D721Med (cell line): Measurements from ENCODE around the gene ANKFY1.

Source experiments
- DNase-seq: peaks from one replicate; pipeline ENCODE4 v3.0.0; 2011; ENCODE audit warnings: low spot score; ENCODE audit not compliant: insufficient read length
- FAIRE-seq: peaks from 2 replicates; lab custom pipeline; 2011; peaks lifted over from hg19 to GRCh38; lab: Jason Lieb, UNC
- CTCF ChIP-seq: IDR thresholded peaks from 2 replicates; pipeline ENCODE4 v1.5.1; 2012; ENCODE audit warnings: mild to moderate bottlenecking, control low read depth; ENCODE audit not compliant: insufficient read depth; ENCODE audit errors: missing control alignments

Gene ANKFY1

DNA sequence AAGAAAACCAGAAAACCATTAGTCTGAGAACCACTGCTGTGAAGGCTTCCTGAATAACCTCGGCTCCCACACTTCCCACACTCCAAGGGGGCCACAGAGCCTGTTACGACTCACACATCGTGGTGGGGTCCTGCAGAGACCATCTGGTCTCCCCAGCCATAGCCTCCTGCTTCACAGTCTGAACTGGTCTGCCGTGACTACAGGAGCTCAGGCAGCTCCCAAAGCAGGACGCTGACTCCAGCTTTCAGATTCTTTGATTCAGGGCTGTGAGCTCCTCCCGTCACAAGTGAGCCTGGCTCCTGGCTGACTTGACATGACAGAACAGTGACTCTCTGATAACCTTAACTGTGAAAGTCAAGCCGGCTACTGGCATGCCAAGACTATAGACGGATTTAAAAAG, 83.0 kb downstream of the ANKFY1 start:
- DNase-seq (no peak), FAIRE-seq (no peak)
- no peak for TF ChIP-seq CTCF

- DNase-seq (no peak), FAIRE-seq (no peak)
- no peak for TF ChIP-seq CTCF
Measured at GRCh38 chr17:4179071-4179470, 84.7 kb downstream of the ANKFY1 start.

- no peak for TF ChIP-seq CTCF
- DNase-seq (no peak), FAIRE-seq (no peak)
Measured at GRCh38 chr17:4178651-4179050, 85.1 kb downstream of the ANKFY1 start.

DNA sequence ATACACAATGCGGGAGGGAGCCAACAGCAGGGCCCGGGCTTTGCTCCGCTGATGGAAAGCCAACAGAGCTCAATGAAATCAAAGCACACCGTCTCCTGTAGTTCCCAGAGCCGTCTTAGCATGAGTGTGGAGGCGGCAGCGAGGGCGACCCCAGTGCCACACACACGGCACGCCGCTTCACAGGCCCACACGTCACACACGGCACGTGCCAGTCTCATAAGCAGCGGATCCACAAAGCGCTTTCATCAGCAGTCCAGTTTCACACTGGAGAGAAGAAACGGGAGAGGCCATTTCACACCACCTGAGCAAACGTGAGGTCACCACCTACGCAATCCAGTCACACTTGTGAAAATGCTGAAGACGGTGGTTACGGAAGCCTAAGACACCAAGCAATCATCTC, 86.0 kb downstream of the ANKFY1 start:
- no peak for TF ChIP-seq CTCF
- DNase-seq (no peak), FAIRE-seq (no peak)

DNA sequence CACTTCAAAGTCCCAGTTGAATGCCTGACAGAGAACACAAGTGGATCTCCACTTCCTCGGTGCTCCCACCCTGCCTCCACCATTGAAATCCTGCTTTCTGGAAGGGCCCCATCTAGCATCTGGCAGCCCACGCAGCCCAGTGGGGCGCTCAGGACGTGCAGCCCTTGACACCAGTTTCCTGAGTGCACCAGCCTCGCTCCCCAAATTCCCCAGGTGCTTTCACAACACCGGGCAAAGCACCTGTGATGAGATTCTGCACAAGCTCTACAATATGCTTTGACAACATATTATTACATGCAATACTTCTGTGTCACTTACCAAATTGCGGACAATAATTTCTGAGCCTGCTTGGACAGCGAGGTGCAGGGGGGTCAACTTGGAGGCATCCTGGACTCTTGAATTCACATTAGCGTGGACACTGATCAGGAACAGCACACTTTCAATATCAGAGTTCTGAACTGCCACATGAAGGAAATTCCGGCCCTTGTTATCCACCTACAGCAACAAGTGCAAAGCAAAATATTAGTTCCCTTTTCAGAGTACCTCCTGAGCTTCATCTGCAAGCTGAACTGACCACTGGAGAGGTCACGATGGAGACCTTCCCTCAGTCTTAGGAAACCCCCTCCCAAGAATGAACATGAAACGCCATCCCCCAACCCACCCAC, 86.8 kb downstream of the ANKFY1 start:
- FAIRE-seq = no peak
- no peak for DNase-seq
- TF ChIP-seq CTCF = no peak

DNA sequence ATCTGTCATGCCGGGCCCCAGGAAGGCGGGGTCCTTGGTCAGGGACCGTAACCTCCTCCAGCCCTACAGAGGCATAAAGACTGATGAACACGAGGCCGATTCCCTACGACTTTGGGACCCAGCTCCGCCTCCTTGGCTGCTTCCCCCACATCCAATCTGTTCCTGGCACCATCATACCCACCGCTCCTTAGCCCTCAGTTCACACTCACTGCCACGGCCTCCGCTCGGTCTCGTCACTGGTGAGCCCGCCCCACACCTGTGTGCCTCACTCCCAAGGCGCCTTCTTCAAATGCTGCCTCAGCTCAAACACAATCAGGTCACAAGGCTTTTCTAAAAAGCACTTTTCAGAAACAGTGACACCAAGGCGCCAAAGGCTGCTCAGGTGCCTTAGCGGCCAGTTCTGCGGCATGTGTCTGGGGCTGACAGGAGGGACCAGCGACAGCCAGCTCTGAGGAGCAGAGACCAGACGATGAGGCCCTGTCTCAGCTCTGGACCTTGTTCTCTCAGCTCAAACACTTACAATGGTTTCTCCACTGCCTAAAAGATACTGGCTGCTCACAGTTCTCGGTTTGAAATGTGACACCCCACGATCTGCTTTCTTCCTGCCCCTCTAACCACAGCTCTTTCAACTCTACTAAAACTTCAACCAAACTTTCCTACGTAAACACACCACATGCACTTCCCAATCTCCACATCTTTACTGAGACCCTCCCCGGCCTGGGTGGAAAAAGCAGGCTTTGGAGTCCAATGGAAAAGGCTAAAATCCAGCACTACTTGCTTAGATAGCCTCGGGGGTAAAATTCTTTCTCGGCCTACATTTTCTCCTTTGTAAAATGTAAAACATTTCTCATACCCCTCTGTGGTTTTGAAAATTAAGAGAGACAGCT, 87.6 kb downstream of the ANKFY1 start:
- no peak for FAIRE-seq
- no peak for DNase-seq
- no peak for TF ChIP-seq CTCF

DNA sequence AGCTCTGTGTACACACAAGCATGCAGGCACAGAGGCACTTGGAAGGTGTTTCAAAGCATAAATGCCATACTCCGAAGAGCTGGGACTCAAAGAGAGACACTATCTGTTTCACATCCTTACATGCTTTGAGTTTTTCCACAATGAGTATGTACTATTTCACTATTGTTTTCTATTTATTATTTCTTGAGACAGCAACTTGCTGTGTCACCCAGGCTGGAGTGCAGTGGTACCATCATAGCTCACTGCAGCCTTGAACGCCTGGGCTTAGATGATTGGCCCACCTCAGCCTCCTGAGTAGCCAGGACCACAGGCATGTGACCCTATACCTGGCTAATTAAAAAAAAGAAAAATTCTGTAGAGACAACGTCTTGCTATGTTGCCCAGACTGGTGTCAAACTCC, 89.2 kb downstream of the ANKFY1 start:
- no peak for FAIRE-seq
- DNase-seq = no peak
- TF ChIP-seq CTCF = no peak
